Natural killer cell (primary cell): ENCODE measurements around the gene LRRC43. TPM values are rescaled to one million over a fixed set of nuclear protein-coding genes. Genes with fewer than 3 reads are reported as not detected.

Experiments
- ATAC-seq, 3 donors: fragments of 150-1000 bp in 2 of 3; fragments of 200-7000 bp in 1 of 3; cut with Tn5 transposase; 1 replicate in 1 of 3; 2 replicates in 2 of 3; pipeline ENCODE4 v1.10.0; 2021; ENCODE audit warnings: mild to moderate bottlenecking in 2 of 3, moderate library complexity in 2 of 3
- DNase-seq, 2 donors: peaks; one replicate each; pipeline versions ENCODE4 v3.0.0 to v3.0.0-alpha.2; 2013 to 2021; ENCODE audit warnings: mixed read lengths in 1 of 2
- H3K27ac ChIP-seq: one replicate; pipeline ENCODE4 v1.5.1; 2013; ENCODE audit warnings: mild to moderate bottlenecking, low read length
- H3K27me3 ChIP-seq: one replicate; pipeline ENCODE4 v1.6.1; 2013; ENCODE audit warnings: low read length; ENCODE audit not compliant: control insufficient read depth, insufficient read depth
- H3K36me3 ChIP-seq: one replicate; pipeline ENCODE4 v1.6.1; 2013; ENCODE audit warnings: low read length; ENCODE audit not compliant: control insufficient read depth, insufficient read depth
- H3K4me1 ChIP-seq: one replicate; pipeline ENCODE4 v1.6.1; 2013; ENCODE audit warnings: low read length; ENCODE audit not compliant: control insufficient read depth, insufficient read depth
- H3K4me3 ChIP-seq: one replicate; pipeline ENCODE4 v1.5.1; 2013; ENCODE audit warnings: low read length
- H3K9me3 ChIP-seq: one replicate; pipeline ENCODE4 v1.6.1; 2013; ENCODE audit warnings: low read length; ENCODE audit not compliant: control insufficient read depth, insufficient read depth
- H3K27ac Mint-ChIP-seq, 2 donors: one replicate each; pipeline ENCODE4 v1.8.0; 2022; ENCODE audit warnings: mild to moderate bottlenecking in 2 of 2, mixed read lengths in 2 of 2, moderate library complexity in 1 of 2
- H3K27me3 Mint-ChIP-seq, 2 donors: one replicate each; pipeline ENCODE4 v1.8.0; 2022; ENCODE audit warnings: low read depth in 2 of 2, mixed read lengths in 2 of 2
- H3K36me3 Mint-ChIP-seq: one replicate; pipeline ENCODE4 v1.8.0; 2022; ENCODE audit warnings: mixed read lengths
- H3K4me1 Mint-ChIP-seq, 2 donors: one replicate each; pipeline ENCODE4 v1.8.0; 2022; ENCODE audit warnings: mixed read lengths in 2 of 2
- H3K4me3 Mint-ChIP-seq: one replicate; pipeline ENCODE4 v1.8.0; 2022; ENCODE audit warnings: mild to moderate bottlenecking, moderate library complexity, mixed read lengths
- H3K9me3 Mint-ChIP-seq, 2 donors: one replicate each; pipeline ENCODE4 v1.8.0; 2022; ENCODE audit warnings: mixed read lengths in 2 of 2
- CTCF ChIP-seq: fragments of 200-600 bp; IDR thresholded peaks from one replicate; pipeline ENCODE4 v1.8.0; 2022; ENCODE audit warnings: antibody characterized with exemption
- WGBS: methylation state at CpG from one replicate; pipeline ENCODE4 v1.1.7; 2013; ENCODE audit warnings: missing lambda C conversion rate; ENCODE audit not compliant: insufficient coverage; 5-methylcytosine and 5-hydroxymethylcytosine counted together
- intact Hi-C: fragments of 100-400 bp; cut with micrococcal nuclease; formaldehyde crosslinking; loops from one replicate; pipeline ENCODE4 v1.14.2; 2022
- total RNA-seq, 4 donors: library from RNA; stranded (reverse); fragments of 120-200 nt in 1 of 4; gene quantifications; one replicate each; pipeline versions ENCODE4 v1.2.3 to v1.2.4, GENCODE V29; 2013 to 2022

LRRC43 gene
- total RNA-seq, 3 donors from 2014 or later (not counting 1 experiment from before 2014, with no cell fraction given), result 5.0 to 18.5 (median 8.5) TPM

GRCh38 chr12:122195405-122195804, 12.5 kb downstream of the LRRC43 start:
- no peaks in the 10 kb centered on the region for H3K36me3 ChIP-seq
- no peaks in the 10 kb centered on the region for H3K9me3 ChIP-seq
- H3K4me1 Mint-ChIP-seq, result peaks cover 11 to 14% of the 10 kb centered on the region in 2 donors
- no peaks in the 10 kb centered on the region for H3K9me3 Mint-ChIP-seq
- DNase-seq (no peak), ATAC-seq (no peak)
- no peak overlapping the region for H3K27ac Mint-ChIP-seq
- WGBS, result 92% methylated on average over 4 of the region's 4 CpGs
- H3K4me3 Mint-ChIP-seq, result no peak overlapping the region
- TF ChIP-seq CTCF, result no peak
- H3K4me3 ChIP-seq, result no peak overlapping the region
- H3K27me3 ChIP-seq, result no peaks in the 10 kb centered on the region
- H3K27me3 Mint-ChIP-seq, result no peaks in the 10 kb centered on the region
- H3K36me3 Mint-ChIP-seq, result no peaks in the 10 kb centered on the region
- no peak overlapping the region for H3K27ac ChIP-seq
- H3K4me1 ChIP-seq, result peaks cover 3% of the 10 kb centered on the region
- intact Hi-C loops, result no loop called here

- no peak for TF ChIP-seq CTCF
- H3K36me3 ChIP-seq, result no peaks in the 10 kb centered on the region
- Mint-ChIP-seq H3K36me3 (no peaks in the 10 kb centered on the region), H3K4me1 (peaks cover 6 to 7% of the 10 kb centered on the region in 2 donors), H3K9me3 (no peaks in the 10 kb centered on the region), H3K4me3 (no peak overlapping the region), H3K27ac (peak overlapping the region in 1 of 2 donors; percentile 44), H3K27me3 (peaks cover 0 to 7% of the 10 kb centered on the region in 2 donors)
- WGBS, result no CpG with 5 or more reads among the region's 1 CpG
- H3K4me3 ChIP-seq, result no peak overlapping the region
- DNase-seq (no peak), ATAC-seq (no peak)
- H3K27ac ChIP-seq, result no peak overlapping the region
- H3K9me3 ChIP-seq, result no peaks in the 10 kb centered on the region
- peaks cover 11% of the 10 kb centered on the region for H3K27me3 ChIP-seq
- H3K4me1 ChIP-seq, result peaks cover under 1% of the 10 kb centered on the region
- intact Hi-C loops, result no loop called here
Measured at GRCh38 chr12:122197612-122197966, 14.7 kb downstream of the LRRC43 start.

- DNase-seq (no peak), ATAC-seq (no peak)
- WGBS, result 92% methylated on average over 29 of the region's 29 CpGs
- Mint-ChIP-seq H3K9me3 (no peaks in the 10 kb centered on the region), H3K36me3 (no peaks in the 10 kb centered on the region), H3K4me1 (peaks cover 8 to 15% of the 10 kb centered on the region in 2 donors), H3K27me3 (peaks cover 2 to 13% of the 10 kb centered on the region in 2 donors), H3K4me3 (no peak overlapping the region), H3K27ac (no peak overlapping the region)
- intact Hi-C loops, result no loop called here
- Histone ChIP-seq H3K27ac (no peak overlapping the region), H3K36me3 (no peaks in the 10 kb centered on the region), H3K27me3 (peaks cover 20% of the 10 kb centered on the region), H3K4me3 (no peak overlapping the region), H3K4me1 (peaks cover 12% of the 10 kb centered on the region), H3K9me3 (no peaks in the 10 kb centered on the region)
- TF ChIP-seq CTCF, result no peak
Measured at GRCh38 chr12:122199484-122200355, 16.8 kb downstream of the LRRC43 start.
